B cell (primary cell): ENCODE results near the gene NAGPA. TPM values are rescaled to one million over a fixed set of nuclear protein-coding genes. Genes with fewer than 3 reads are reported as not detected.

Source experiments
- ATAC-seq: fragments of 200-7000 bp; cut with Tn5 transposase; one replicate; pipeline ENCODE4 v1.10.0; 2021; ENCODE audit warnings: low read depth, mild to moderate bottlenecking, moderate number of reproducible peaks, moderate library complexity
- CTCF ChIA-PET: fragments of 350-600 bp; sonication (Branson Sonifier 250); formaldehyde crosslinking; loops from one replicate; lab custom pipeline; 2021; ENCODE audit warnings: antibody characterized with exemption, inconsistent platforms; lab: Charles Lee
- POLR2A ChIA-PET: fragments of 350-600 bp; sonication (Branson Sonifier 250); formaldehyde crosslinking; loops from one replicate; lab custom pipeline; 2021; ENCODE audit warnings: antibody characterized with exemption; lab: Charles Lee
- DNase-seq: peaks from one replicate; pipeline ENCODE4 v3.0.0; 2013
- H2AFZ ChIP-seq: 2 replicates; pipeline ENCODE4 v1.6.1; 2012; ENCODE audit warnings: mild to moderate bottlenecking, low read depth, low read length; ENCODE audit not compliant: insufficient read depth, poor library complexity, severe bottlenecking
- H3K27ac ChIP-seq, 2 donors: 1 replicate in 1 of 2; 2 replicates in 1 of 2; pipeline ENCODE4 v1.5.1; 2012 to 2013; ENCODE audit warnings: low read length in 2 of 2, mild to moderate bottlenecking in 2 of 2, moderate library complexity in 1 of 2
- H3K27me3 ChIP-seq, 4 experiments: fragments of 200-600 bp in 1 of 4; sonication (generic) in 1 of 4; replicated peaks in 1 of 4; 1 replicate in 2 of 4; 2 replicates in 2 of 4; pipeline versions ENCODE4 v1.6.1 to v1.7.0; 2013 to 2016; ENCODE audit warnings: low read length in 3 of 4, mild to moderate bottlenecking in 2 of 4, mixed read lengths in 1 of 4, moderate library complexity in 1 of 4; ENCODE audit not compliant: insufficient read depth in 4 of 4, control insufficient read depth in 3 of 4; ENCODE audit errors: control extremely low read depth in 1 of 4
- H3K36me3 ChIP-seq, 2 experiments: replicated peaks in 1 of 2; 1 replicate in 1 of 2; 2 replicates in 1 of 2; pipeline versions ENCODE4 v1.6.1 to v1.7.1; 2013; ENCODE audit warnings: low read length in 1 of 2; ENCODE audit not compliant: insufficient read depth in 2 of 2, control insufficient read depth in 1 of 2; ENCODE audit errors: control extremely low read depth in 1 of 2, extremely low read depth in 1 of 2
- H3K4me1 ChIP-seq, 2 donors: fragments of 200-600 bp in 1 of 2; sonication (generic) in 1 of 2; 1 replicate in 1 of 2; 2 replicates in 1 of 2; pipeline versions ENCODE4 v1.5.1 to v1.6.1; 2013 to 2017; ENCODE audit warnings: low read length in 2 of 2; ENCODE audit not compliant: control insufficient read depth in 2 of 2, insufficient read depth in 2 of 2
- H3K4me2 ChIP-seq: replicated peaks from 2 replicates; pipeline ENCODE3; 2012; ENCODE audit warnings: mild to moderate bottlenecking, low read depth, low read length; ENCODE audit not compliant: poor library complexity, severe bottlenecking
- H3K4me3 ChIP-seq, 5 experiments: fragments of 200-600 bp in 1 of 5; sonication (generic) in 1 of 5; 1 replicate in 3 of 5; 2 replicates in 2 of 5; pipeline versions ENCODE4 v1.5.1 to v1.7.0; 2011 to 2016; ENCODE audit warnings: low read length in 4 of 5, mild to moderate bottlenecking in 4 of 5, low read depth in 2 of 5, control low read depth in 1 of 5, moderate library complexity in 1 of 5; ENCODE audit not compliant: insufficient read depth in 1 of 5; ENCODE audit errors: control extremely low read depth in 1 of 5, extremely low read depth in 1 of 5
- H3K79me2 ChIP-seq: fragments of 200-600 bp; sonication (generic); one replicate; pipeline ENCODE4 v1.6.0; 2016; ENCODE audit warnings: low read length; ENCODE audit not compliant: control insufficient read depth, insufficient read depth
- H3K9ac ChIP-seq: fragments of 200-600 bp; sonication (generic); 2 replicates; pipeline ENCODE4 v1.6.1; 2017; ENCODE audit warnings: mild to moderate bottlenecking, low read length, moderate library complexity
- H3K9me3 ChIP-seq, 3 donors: one replicate each; pipeline versions ENCODE4 v1.6.1 to v1.7.1; 2013; ENCODE audit warnings: low read length in 2 of 3; ENCODE audit not compliant: control insufficient read depth in 2 of 3, insufficient read depth in 1 of 3; ENCODE audit errors: control extremely low read depth in 1 of 3
- H4K20me1 ChIP-seq: 2 replicates; pipeline ENCODE4 v1.6.0; 2012; ENCODE audit warnings: mild to moderate bottlenecking, low read length; ENCODE audit not compliant: insufficient read depth, control insufficient read depth, poor library complexity, severe bottlenecking
- H3K27ac Mint-ChIP-seq: one replicate; pipeline ENCODE4 v1.8.0; 2021; ENCODE audit warnings: mixed read lengths
- H3K27me3 Mint-ChIP-seq: one replicate; pipeline ENCODE4 v1.8.0; 2021; ENCODE audit warnings: mixed read lengths
- H3K4me1 Mint-ChIP-seq: one replicate; pipeline ENCODE4 v1.8.0; 2021; ENCODE audit warnings: mixed read lengths
- H3K4me3 Mint-ChIP-seq: one replicate; pipeline ENCODE4 v1.8.0; 2021; ENCODE audit warnings: mixed read lengths
- H3K9me3 Mint-ChIP-seq: one replicate; pipeline ENCODE4 v1.8.0; 2022; ENCODE audit warnings: mixed read lengths; ENCODE audit not compliant: insufficient read depth
- CTCF ChIP-seq: fragments of 200-600 bp; IDR thresholded peaks from one replicate; pipeline ENCODE4 v1.8.0; 2022; ENCODE audit warnings: antibody characterized with exemption, mild to moderate bottlenecking
- EZH2 ChIP-seq: IDR thresholded peaks from 2 replicates; pipeline ENCODE4 v1.6.1; 2012; ENCODE audit warnings: borderline replicate concordance, low read depth, mild to moderate bottlenecking, moderate library complexity, low read length; ENCODE audit not compliant: insufficient read depth, poor library complexity, severe bottlenecking
- WGBS: methylation state at CpG from one replicate; pipeline ENCODE4 v1.1.5; 2013; ENCODE audit warnings: missing lambda C conversion rate; ENCODE audit not compliant: insufficient coverage; 5-methylcytosine and 5-hydroxymethylcytosine counted together
- intact Hi-C: fragments of 100-400 bp; cut with micrococcal nuclease; formaldehyde crosslinking; loops from one replicate; pipeline ENCODE4 v1.10.0; 2022
- polyA plus RNA-seq: library from polyadenylated mRNA; depleted of rRNA; stranded (reverse); fragments of >200 nt; gene quantifications from 2 replicates; pipeline ENCODE4 v1.2.3, GENCODE V29; 2012
- total RNA-seq, 2 donors: library from RNA; stranded (reverse); fragments of 120-200 nt in 1 of 2; gene quantifications; 1 replicate in 1 of 2; 2 replicates in 1 of 2; pipeline versions ENCODE4 v1.2.3 to v1.2.4, GENCODE V29; 2013 to 2022

Gene NAGPA
- total and polyA plus RNA-seq, 2 donors (not counting 1 experiment from before 2014, with no cell fraction given): 38.4 to 38.6 TPM

GRCh38 chr16:5015887-5016286 is 17.8 kb downstream of the NAGPA start:
- H3K27ac ChIP-seq: no peak overlapping the region
- Mint-ChIP-seq H3K9me3 (no peaks in the 10 kb centered on the region), H3K27me3 (peaks cover 11% of the 10 kb centered on the region), H3K27ac (no peak overlapping the region), H3K4me1 (no peaks in the 10 kb centered on the region), H3K4me3 (no peak overlapping the region)
- DNase-seq: no peak
- intact Hi-C loops: no loop called here
- ChIA-PET CTCF (no interaction called here), POLR2A (no interaction called here)
- no peaks in the 10 kb centered on the region for H4K20me1 ChIP-seq
- H3K4me1 ChIP-seq: no peaks in the 10 kb centered on the region
- TF ChIP-seq CTCF: no peak
- no peak for TF ChIP-seq EZH2
- ATAC-seq: no peak
- peaks cover 0 to 9% (median 0%) of the 10 kb centered on the region in 3 donors for H3K9me3 ChIP-seq
- H3K79me2 ChIP-seq: no peaks in the 10 kb centered on the region
- no peaks in the 10 kb centered on the region for H3K36me3 ChIP-seq
- H2AFZ ChIP-seq: no peak overlapping the region
- H3K27me3 ChIP-seq: peaks cover 0 to 2% (median 0%) of the 10 kb centered on the region in 4 experiments
- H3K4me3 ChIP-seq: no peak overlapping the region
- H3K9ac ChIP-seq: no peak overlapping the region
- WGBS: 93% methylated on average over 3 of the region's 4 CpGs
- H3K4me2 ChIP-seq: no peak overlapping the region

DNA sequence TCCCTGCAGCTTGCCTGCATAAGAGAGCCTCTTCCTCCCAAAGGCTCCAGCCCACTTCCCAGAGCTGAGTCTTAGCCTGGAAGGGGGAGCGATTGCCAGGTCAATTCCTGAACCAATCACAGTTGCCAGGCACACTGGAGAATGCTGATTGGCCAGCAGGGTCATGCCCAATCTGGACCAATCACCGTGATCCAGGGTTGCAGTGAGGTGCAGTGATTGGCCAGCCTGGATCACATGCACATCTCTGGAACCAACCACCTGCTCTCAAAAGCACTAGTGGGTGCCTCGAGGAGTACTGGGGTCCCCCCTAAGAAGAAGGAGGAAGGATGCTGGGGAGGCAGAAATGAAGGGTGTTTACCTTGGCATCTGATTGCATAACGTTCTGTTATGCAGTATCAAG is 18.4 kb downstream of the NAGPA start:
- H3K9ac ChIP-seq: no peak overlapping the region
- H3K79me2 ChIP-seq: no peaks in the 10 kb centered on the region
- no peaks in the 10 kb centered on the region for H3K4me1 ChIP-seq
- no peaks in the 10 kb centered on the region for H3K4me1 Mint-ChIP-seq
- H3K9me3 ChIP-seq: peaks cover 0 to 9% (median 0%) of the 10 kb centered on the region in 3 donors
- H3K27me3 Mint-ChIP-seq: peaks cover 15% of the 10 kb centered on the region
- H3K9me3 Mint-ChIP-seq: no peaks in the 10 kb centered on the region
- TF ChIP-seq EZH2 (no peak), CTCF (no peak)
- WGBS: 76% methylated on average over 4 of the region's 4 CpGs
- no peak overlapping the region for H3K4me2 ChIP-seq
- H3K4me3 ChIP-seq: no peak overlapping the region
- no peaks in the 10 kb centered on the region for H3K36me3 ChIP-seq
- DNase-seq (no peak), ATAC-seq (no peak)
- ChIA-PET CTCF (no interaction called here), POLR2A (no interaction called here)
- H4K20me1 ChIP-seq: no peaks in the 10 kb centered on the region
- intact Hi-C loops: no loop called here
- no peak overlapping the region for H2AFZ ChIP-seq
- no peak overlapping the region for H3K27ac ChIP-seq
- H3K4me3 Mint-ChIP-seq: no peak overlapping the region
- no peak overlapping the region for H3K27ac Mint-ChIP-seq
- peaks cover 0 to 2% (median 0%) of the 10 kb centered on the region in 4 experiments for H3K27me3 ChIP-seq
